Body of pancreas (tissue), 4 donors: Measurements from ENCODE around the gene FRRS1.

ENCODE experiments used
- POLR2A ChIP-seq, 3 donors: fragments of 450-650 bp; IDR thresholded peaks; one replicate each; pipeline ENCODE4 v1.6.1; 2016; ENCODE audit warnings: antibody characterized with exemption in 3 of 3, mild to moderate bottlenecking in 2 of 3
- TF ChIP-seq, protein P1 (sequence below), 7 experiments: fragments of 450-650 bp in 4 of 7; fragments of 200-600 bp in 3 of 7; sonication (generic) in 3 of 7; IDR thresholded peaks; one replicate each; pipeline ENCODE4 v1.5.1; 2016 to 2019; ENCODE audit warnings: antibody characterized with exemption in 7 of 7

DNA sequence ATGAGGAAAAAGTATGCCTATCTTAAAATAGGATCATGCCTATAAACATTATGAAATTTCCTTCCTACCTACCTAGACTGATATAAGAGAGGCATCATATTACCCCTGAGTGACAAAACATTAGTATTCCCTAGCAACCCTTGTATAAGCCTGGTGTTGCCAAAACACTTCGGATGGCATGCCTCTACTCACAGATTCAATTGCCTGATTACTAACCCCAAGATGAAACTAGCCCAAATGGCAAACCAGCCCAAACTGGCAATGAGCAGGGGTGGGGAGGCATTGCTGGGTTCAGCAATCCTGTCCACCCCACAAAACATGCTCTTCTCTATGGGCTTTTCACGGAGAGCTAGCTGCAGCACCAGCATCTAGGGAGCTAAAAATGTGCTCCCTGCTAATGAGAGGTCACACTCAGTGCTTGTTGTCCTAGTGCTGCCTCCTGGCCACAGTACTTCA lies 106.7 kb downstream of the FRRS1 start:
- TF ChIP-seq, protein P1, sequence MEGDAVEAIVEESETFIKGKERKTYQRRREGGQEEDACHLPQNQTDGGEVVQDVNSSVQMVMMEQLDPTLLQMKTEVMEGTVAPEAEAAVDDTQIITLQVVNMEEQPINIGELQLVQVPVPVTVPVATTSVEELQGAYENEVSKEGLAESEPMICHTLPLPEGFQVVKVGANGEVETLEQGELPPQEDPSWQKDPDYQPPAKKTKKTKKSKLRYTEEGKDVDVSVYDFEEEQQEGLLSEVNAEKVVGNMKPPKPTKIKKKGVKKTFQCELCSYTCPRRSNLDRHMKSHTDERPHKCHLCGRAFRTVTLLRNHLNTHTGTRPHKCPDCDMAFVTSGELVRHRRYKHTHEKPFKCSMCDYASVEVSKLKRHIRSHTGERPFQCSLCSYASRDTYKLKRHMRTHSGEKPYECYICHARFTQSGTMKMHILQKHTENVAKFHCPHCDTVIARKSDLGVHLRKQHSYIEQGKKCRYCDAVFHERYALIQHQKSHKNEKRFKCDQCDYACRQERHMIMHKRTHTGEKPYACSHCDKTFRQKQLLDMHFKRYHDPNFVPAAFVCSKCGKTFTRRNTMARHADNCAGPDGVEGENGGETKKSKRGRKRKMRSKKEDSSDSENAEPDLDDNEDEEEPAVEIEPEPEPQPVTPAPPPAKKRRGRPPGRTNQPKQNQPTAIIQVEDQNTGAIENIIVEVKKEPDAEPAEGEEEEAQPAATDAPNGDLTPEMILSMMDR (IDR thresholded peaks at IDR 0.05): no peak
- TF ChIP-seq POLR2A (IDR thresholded peaks at IDR 0.05): no peak
